Neural progenitor cell (in vitro differentiated cells): ENCODE measurements around the gene DNAH7.

Source experiments
- CTCF ChIP-seq: fragments of 200-600 bp; sonication (generic); IDR thresholded peaks from 2 replicates; pipeline ENCODE4 v1.5.1; 2017; ENCODE audit warnings: antibody characterized with exemption, mild to moderate bottlenecking
- EZH2 ChIP-seq: fragments of 200-600 bp; sonication (generic); IDR thresholded peaks from 2 replicates; pipeline ENCODE4 v1.6.1; 2017; ENCODE audit warnings: antibody characterized with exemption, mild to moderate bottlenecking, moderate library complexity

GRCh38 chr2:195795879-195796278 lies 272.8 kb downstream of the DNAH7 start:
- TF ChIP-seq CTCF, result no peak
- no peak for TF ChIP-seq EZH2
